ENCODE results near the gene PAPPA2. TPM values are rescaled to one million over a fixed set of nuclear protein-coding genes. Genes with fewer than 3 reads are reported as not detected.

Gene PAPPA2
- total RNA-seq, 4 donors from 2014 or later, result under 0.01 to 3.1 (median 0.45) TPM

DNA sequence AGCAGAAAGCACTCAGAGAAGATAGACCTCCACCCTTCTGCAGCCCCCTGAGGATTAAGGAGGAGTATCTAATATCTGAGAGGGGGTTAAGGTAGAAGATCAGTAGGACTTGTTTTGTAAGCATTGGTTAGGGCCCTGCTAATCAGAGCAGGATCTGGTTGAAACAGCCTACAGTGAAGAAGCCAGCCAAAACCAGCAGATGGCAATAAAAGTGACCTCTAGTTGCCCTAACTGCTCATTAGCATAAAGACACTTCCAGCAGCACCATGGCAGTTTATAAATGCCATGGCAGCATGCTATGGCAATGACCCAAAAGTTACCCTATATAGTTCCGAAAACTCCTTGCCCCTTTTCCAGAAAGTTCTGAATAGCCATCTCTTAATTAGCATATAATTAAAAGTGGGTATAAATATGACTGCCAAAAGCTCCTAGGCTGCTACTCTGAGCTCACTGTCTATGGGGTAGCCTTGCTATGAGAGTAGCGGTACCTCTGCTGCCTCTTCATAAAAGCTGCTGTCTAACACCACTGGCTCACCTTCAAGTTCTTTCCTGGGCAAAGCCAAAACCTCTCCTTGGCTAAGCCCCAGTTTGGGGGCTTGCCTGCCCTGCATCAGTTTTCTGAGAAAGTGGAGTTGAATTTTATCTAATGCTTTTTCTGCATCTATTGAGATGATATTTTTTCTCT, 254.2 kb downstream of the PAPPA2 start:
- no peak overlapping the region for H3K27ac ChIP-seq (replicated peaks in 1 of 4)
- no peak overlapping the region for H3K4me3 ChIP-seq
- H3K36me3 ChIP-seq, result no peaks in the 10 kb centered on the region
- intact Hi-C loops (cut with DNase I), result no loop called here
- TF ChIP-seq EP300 (IDR thresholded peaks at IDR 0.05) (no peak), POLR2AphosphoS5 (IDR thresholded peaks at IDR 0.05) (no peak), POLR2A (IDR thresholded peaks at IDR 0.05; ENCODE audit: low read depth) (no peak)
- TF ChIP-seq, protein P1, sequence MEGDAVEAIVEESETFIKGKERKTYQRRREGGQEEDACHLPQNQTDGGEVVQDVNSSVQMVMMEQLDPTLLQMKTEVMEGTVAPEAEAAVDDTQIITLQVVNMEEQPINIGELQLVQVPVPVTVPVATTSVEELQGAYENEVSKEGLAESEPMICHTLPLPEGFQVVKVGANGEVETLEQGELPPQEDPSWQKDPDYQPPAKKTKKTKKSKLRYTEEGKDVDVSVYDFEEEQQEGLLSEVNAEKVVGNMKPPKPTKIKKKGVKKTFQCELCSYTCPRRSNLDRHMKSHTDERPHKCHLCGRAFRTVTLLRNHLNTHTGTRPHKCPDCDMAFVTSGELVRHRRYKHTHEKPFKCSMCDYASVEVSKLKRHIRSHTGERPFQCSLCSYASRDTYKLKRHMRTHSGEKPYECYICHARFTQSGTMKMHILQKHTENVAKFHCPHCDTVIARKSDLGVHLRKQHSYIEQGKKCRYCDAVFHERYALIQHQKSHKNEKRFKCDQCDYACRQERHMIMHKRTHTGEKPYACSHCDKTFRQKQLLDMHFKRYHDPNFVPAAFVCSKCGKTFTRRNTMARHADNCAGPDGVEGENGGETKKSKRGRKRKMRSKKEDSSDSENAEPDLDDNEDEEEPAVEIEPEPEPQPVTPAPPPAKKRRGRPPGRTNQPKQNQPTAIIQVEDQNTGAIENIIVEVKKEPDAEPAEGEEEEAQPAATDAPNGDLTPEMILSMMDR (IDR thresholded peaks at IDR 0.05), result no peak
- DNase-seq (ENCODE audit: extremely low spot score), result no peak
- H3K4me1 ChIP-seq, result peaks cover 5 to 17% (median 9%) of the 10 kb centered on the region in 4 donors
- H3K9me3 ChIP-seq, result no peaks in the 10 kb centered on the region
- H3K27me3 ChIP-seq, result no peaks in the 10 kb centered on the region
- WGBS, result 68% methylated on average over 2 of the region's 2 CpGs

DNA sequence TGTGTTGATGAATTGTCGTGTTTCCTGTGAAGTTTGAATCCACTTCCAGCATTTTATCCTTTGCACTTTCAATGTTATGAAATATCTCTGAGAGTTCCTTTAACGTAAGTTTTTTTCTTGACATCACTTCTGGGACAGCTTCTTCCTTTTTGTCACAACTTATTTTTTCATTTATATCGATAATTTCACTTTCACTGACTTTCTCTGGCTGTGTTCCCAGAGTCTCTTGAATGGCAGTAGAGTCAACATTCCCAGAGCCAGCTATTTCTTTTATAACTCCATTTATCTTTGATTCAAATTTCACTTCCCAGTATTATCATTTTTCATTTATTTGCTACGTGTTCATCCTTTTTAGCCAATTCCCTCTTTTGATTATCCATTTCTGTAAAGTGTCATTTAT, 256.5 kb downstream of the PAPPA2 start:
- no peak for DNase-seq (ENCODE audit: extremely low spot score)
- Histone ChIP-seq H3K36me3 (no peaks in the 10 kb centered on the region), H3K27ac (replicated peaks in 1 of 4) (no peak overlapping the region), H3K4me3 (peak overlapping the region in 1 of 4 donors; percentile 21), H3K27me3 (no peaks in the 10 kb centered on the region), H3K4me1 (peaks cover 5 to 17% (median 9%) of the 10 kb centered on the region in 4 donors), H3K9me3 (no peaks in the 10 kb centered on the region)
- intact Hi-C loops (cut with DNase I), result no loop called here
- TF ChIP-seq POLR2AphosphoS5 (IDR thresholded peaks at IDR 0.05), result no peak
- TF ChIP-seq POLR2A (IDR thresholded peaks at IDR 0.05; ENCODE audit: low read depth), result no peak
- no peak for TF ChIP-seq EP300 (IDR thresholded peaks at IDR 0.05)
- TF ChIP-seq, protein P1 (IDR thresholded peaks at IDR 0.05), result no peak
- WGBS, result 21% methylated on average over 4 of the region's 4 CpGs

DNA sequence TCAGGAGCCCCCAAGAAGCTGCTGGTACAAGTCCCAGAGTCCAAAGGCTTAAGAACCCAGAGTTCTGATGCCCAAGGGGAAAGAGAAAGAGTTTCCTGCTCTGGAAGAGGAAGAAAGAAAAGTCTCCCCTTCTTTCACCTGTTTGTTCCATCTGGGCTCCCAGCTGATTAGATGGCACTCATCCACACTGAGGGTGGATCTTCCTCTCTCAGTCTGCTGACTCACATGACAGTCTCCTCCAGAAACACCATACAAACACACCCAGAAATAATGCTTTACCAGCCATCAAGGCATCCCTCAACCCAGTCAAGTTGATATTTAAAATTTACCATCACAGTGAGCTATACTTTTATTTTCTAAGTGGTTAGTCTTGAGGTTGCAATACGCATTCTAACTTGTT, 257.9 kb downstream of the PAPPA2 start:
- no peak for DNase-seq (ENCODE audit: extremely low spot score)
- WGBS, result 95% methylated on average over 1 of the region's 1 CpG
- TF ChIP-seq POLR2A (IDR thresholded peaks at IDR 0.05; ENCODE audit: low read depth) (no peak), EP300 (IDR thresholded peaks at IDR 0.05) (no peak), POLR2AphosphoS5 (IDR thresholded peaks at IDR 0.05) (no peak)
- TF ChIP-seq, protein P1 (IDR thresholded peaks at IDR 0.05), result no peak
- Histone ChIP-seq H3K27ac (replicated peaks in 1 of 4) (no peak overlapping the region), H3K9me3 (no peaks in the 10 kb centered on the region), H3K27me3 (no peaks in the 10 kb centered on the region), H3K4me1 (peaks cover 5 to 17% (median 9%) of the 10 kb centered on the region in 4 donors), H3K4me3 (no peak overlapping the region), H3K36me3 (no peaks in the 10 kb centered on the region)
- intact Hi-C loops (cut with DNase I), result no loop called here

DNA sequence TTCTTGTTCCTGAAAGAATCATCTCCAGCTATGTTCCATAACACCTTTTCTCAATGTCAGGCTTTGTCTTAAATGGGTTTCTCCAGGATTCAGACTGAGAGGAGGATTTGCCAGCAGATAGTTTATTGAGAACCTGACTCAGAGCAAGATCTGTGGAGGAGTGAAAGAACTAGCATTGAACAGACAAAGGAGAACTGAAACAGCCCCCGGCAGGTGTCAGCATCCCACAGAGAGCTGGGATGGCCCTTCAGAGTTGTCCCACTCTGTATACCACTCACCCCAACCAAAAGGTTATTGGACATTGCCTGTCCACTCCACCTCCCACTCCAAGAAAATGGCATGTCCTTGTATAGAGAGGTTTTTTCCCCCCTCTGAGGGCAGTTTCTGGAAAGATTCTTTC, 270.7 kb downstream of the PAPPA2 start:
- no peaks in the 10 kb centered on the region for H3K9me3 ChIP-seq
- H3K4me1 ChIP-seq, result peaks cover 0 to 7% (median 0%) of the 10 kb centered on the region in 4 donors
- no peak for DNase-seq (ENCODE audit: extremely low spot score)
- H3K27ac ChIP-seq (replicated peaks in 1 of 4), result no peak overlapping the region
- WGBS, result 64% methylated on average over 1 of the region's 1 CpG
- peaks cover 0 to 6% (median 0%) of the 10 kb centered on the region in 4 donors for H3K27me3 ChIP-seq
- H3K36me3 ChIP-seq, result no peaks in the 10 kb centered on the region
- H3K4me3 ChIP-seq, result no peak overlapping the region
- intact Hi-C loops (cut with DNase I), result no loop called here
- TF ChIP-seq POLR2AphosphoS5 (IDR thresholded peaks at IDR 0.05) (no peak), POLR2A (IDR thresholded peaks at IDR 0.05; ENCODE audit: low read depth) (no peak), EP300 (IDR thresholded peaks at IDR 0.05) (no peak)
- TF ChIP-seq, protein P1 (IDR thresholded peaks at IDR 0.05), result no peak

All from esophagus muscularis mucosa (tissue), 4 donors.